NCI-H446 treated with DMSO at 0.1 percent for 48 hours (cell line): Measurements from ENCODE around the gene KNL1.
"Not testable (repeated sequence)": the region's sequence is repeated elsewhere in the genome, so short reads cannot be mapped to it uniquely, and the experiment has no call there.

Experiments used
- DNase-seq: peaks from one replicate; lab custom pipeline; 2025; lab: John Stamatoyannopoulos, UW

The KNL1 gene

DNA sequence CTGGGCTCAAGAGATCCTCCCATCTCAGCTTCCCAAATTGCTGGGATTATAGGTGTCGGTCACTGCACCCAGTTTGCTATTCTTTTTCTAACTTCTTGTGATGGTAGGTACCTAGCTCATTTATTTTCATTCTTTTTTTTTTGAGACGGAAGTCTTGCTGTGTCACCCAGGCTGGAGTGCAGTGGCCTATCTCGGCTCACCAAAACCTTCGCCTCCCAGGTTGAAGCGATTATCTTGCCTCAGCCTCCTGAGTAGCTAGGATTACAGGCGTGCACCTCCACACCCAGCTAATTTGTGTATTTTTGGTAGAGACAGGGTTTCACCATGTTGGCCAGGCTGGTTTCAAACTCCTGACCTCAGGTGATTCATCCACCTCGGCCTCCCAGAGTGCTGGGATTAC, 70.9 kb downstream of the KNL1 start:
- no peak for DNase-seq

- DNase-seq: not testable (repeated sequence)
Measured at GRCh38 chr15:40676290-40676689, 82.2 kb downstream of the KNL1 start.

- not testable (repeated sequence) for DNase-seq
Measured at GRCh38 chr15:40676906-40677305, 82.9 kb downstream of the KNL1 start.

GRCh38 chr15:40680151-40680550, 86.1 kb downstream of the KNL1 start:
- DNase-seq: no peak

GRCh38 chr15:40680959-40681358, 86.9 kb downstream of the KNL1 start:
- DNase-seq: not testable (repeated sequence)

DNA sequence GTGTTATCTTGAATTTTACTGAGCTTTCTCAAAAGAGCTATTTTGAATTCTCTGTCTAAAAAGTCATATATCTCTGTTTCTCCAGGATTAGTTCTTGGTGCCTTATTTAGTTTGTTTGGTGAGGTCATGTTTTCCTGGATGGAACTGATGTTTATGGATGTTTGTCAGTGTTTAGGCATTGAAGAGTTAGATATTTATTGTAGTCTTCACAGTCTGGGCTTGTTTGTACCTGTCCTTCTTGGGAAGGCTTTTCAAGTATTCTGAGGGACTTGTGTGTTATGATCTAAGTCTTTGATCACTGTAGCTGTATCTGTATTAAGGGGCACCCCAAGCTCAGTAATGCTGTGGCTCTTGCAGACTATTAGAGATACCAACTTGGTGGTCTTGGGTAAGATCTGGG, 90.3 kb downstream of the KNL1 start:
- no peak for DNase-seq

DNA sequence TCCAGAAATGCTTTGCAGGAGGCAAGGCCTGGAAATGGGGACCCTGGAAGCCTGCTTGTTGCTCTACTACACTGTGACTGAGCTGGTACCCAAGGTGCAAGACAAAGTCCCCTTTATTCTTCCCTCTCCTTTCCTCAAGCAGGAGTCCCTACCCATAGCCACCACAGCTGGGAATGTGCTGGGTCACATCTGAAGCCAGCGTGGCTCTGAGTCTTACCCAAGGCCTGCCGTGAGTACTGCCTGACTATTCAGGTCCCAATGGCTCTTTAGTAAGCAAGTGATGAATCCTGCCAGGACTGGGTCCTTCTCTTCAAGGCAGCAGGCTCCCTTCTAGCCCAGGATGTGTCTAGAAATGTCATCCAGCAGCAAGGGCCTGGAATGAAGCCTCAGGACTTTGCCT, 91.3 kb downstream of the KNL1 start:
- DNase-seq: no peak

- DNase-seq: no peak
Measured at GRCh38 chr15:40688932-40689799, 95.1 kb downstream of the KNL1 start.

DNA sequence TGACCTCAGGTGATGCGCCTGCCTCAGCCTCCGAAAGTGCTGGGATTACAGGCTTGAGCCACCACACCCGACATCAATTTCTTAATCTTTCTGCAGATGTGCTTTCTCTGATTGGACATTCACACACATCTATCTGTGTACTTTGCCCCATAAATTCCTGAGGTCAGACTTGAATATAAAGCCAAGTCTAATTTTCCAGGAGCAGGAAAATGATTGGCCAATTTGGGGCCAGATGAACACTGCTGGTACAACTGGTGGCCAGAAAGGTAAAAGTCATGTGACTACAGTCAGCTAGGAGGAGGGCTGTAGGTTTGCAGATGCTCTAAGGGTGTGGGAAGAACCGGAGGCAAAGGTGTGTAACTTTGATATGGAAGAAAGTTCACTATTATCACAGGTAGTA, 97.7 kb downstream of the KNL1 start:
- no peak for DNase-seq

GRCh38 chr15:40693904-40694687, 100.0 kb downstream of the KNL1 start:
- DNase-seq: no peak

DNA sequence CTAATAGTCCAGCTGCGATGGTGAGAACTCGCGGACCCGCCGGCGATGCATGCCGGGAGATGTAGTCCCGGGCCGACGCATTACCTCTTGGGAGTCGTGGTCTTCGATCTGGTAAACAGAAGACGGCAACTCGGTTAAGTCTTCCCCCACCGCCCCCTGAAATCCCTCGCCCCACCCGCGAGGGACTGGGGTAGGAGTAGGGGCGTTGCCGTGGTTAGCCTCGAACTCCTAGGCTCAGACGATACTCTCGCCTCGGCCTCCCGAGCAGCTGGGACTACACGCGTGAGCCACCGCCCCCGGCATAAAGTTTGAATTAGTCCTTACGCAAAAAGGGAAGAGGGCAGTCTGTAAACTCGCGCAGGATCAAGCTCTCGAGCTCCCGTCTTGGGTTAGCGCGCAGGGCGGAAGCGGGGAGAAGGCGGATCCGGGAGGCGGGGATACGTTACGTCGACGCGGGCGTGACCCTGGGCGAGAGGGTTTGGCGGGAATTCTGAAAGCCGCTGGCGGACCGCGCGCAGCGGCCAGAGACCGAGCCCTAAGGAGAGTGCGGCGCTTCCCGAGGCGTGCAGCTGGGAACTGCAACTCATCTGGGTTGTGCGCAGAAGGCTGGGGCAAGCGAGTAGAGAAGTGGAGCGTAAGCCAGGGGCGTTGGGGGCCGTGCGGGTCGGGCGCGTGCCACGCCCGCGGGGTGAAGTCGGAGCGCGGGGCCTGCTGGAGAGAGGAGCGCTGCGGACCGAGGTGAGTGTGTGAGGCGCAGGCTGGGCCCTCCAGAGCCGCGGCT, 100.8 kb downstream of the KNL1 start, which contains the start of gene RAD51:
TSS of gene RAD51 (plus strand) at position 487 of the 781 bp plus-strand sequence. CDS start 3,585 bp downstream, outside the sequence.
- DNase-seq: peak; percentile 68

GRCh38 chr15:40695469-40695890, 101.4 kb downstream of the KNL1 start:
- DNase-seq: no peak

- DNase-seq: no peak
Measured at GRCh38 chr15:40696228-40696627, 102.2 kb downstream of the KNL1 start.

DNA sequence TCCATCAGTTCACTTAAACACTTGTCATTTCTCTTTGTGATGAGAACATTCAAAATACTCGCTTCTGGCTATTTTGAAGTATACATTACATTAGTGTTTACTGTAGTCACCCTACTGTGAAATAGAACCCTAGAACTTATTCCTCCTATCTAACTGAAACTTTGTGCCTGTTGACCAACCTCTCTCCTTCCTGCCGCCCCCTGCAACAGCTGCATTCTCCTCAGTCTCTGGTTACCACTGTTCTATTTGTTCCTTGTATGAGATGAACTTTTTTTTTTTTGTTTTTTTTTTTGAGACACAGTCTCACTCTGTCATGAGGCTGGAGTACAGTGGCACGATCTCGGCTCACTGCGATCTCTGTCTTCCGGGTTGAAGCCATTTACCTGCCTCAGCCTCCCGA, 103.9 kb downstream of the KNL1 start:
- no peak for DNase-seq

- DNase-seq: no peak
Measured at GRCh38 chr15:40702077-40702476, 108.0 kb downstream of the KNL1 start.

GRCh38 chr15:40706121-40706520, 112.1 kb downstream of the KNL1 start:
- DNase-seq: no peak
